Measurements from ENCODE around the gene GPHN.

GPHN gene

GRCh38 chr14:66974397-66975025, 466.6 kb downstream of the GPHN start:
- DNase-seq = no peak
- Histone ChIP-seq H3K9me3 (ENCODE audit: control extremely low read depth in 1 of 5, control insufficient read depth in 4 of 5, insufficient read depth in 2 of 5, low read depth in 1 of 5, low read length in 4 of 5) (no peaks in the 10 kb centered on the region), H3K4me1 (ENCODE audit: control extremely low read depth in 1 of 4, control insufficient read depth in 4 of 4, insufficient read depth in 4 of 4, low read length in 3 of 4) (no peaks in the 10 kb centered on the region), H3K27me3 (replicated peaks in 2 of 5; ENCODE audit: control insufficient read depth in 4 of 5, insufficient read depth in 5 of 5, low read length in 4 of 5) (no peaks in the 10 kb centered on the region), H3K36me3 (ENCODE audit: control insufficient read depth in 4 of 4, insufficient read depth in 4 of 4, low read length in 3 of 4) (peaks cover 0 to 4% (median under 1%) of the 10 kb centered on the region in 4 experiments), H3K4me3 (ENCODE audit: control insufficient read depth in 1 of 7, extremely low read depth in 1 of 7, insufficient read depth in 4 of 7, low read depth in 2 of 7, low read length in 6 of 7) (no peak overlapping the region), H3K27ac (ENCODE audit: insufficient read depth in 1 of 2, low read depth in 1 of 2, low read length in 2 of 2, poor library complexity in 1 of 2, severe bottlenecking in 2 of 2) (no peak overlapping the region)
- ChIA-PET POLR2A (no interaction called here), CTCF (no interaction called here)

GRCh38 chr14:66975251-66975650, 467.3 kb downstream of the GPHN start:
- no peak overlapping the region for H3K4me3 ChIP-seq (ENCODE audit: control insufficient read depth in 1 of 7, extremely low read depth in 1 of 7, insufficient read depth in 4 of 7, low read depth in 2 of 7, low read length in 6 of 7)
- ChIA-PET CTCF (no interaction called here), POLR2A (no interaction called here)
- no peaks in the 10 kb centered on the region for H3K9me3 ChIP-seq (ENCODE audit: control extremely low read depth in 1 of 5, control insufficient read depth in 4 of 5, insufficient read depth in 2 of 5, low read depth in 1 of 5, low read length in 4 of 5)
- DNase-seq = no peak
- 100% methylated on average over 2 of the region's 2 CpGs for WGBS (ENCODE audit: insufficient coverage)
- H3K4me1 ChIP-seq (ENCODE audit: control extremely low read depth in 1 of 4, control insufficient read depth in 4 of 4, insufficient read depth in 4 of 4, low read length in 3 of 4) = no peaks in the 10 kb centered on the region
- H3K27me3 ChIP-seq (replicated peaks in 2 of 5; ENCODE audit: control insufficient read depth in 4 of 5, insufficient read depth in 5 of 5, low read length in 4 of 5) = no peaks in the 10 kb centered on the region
- H3K27ac ChIP-seq (ENCODE audit: insufficient read depth in 1 of 2, low read depth in 1 of 2, low read length in 2 of 2, poor library complexity in 1 of 2, severe bottlenecking in 2 of 2) = no peak overlapping the region
- H3K36me3 ChIP-seq (ENCODE audit: control insufficient read depth in 4 of 4, insufficient read depth in 4 of 4, low read length in 3 of 4) = peaks cover 0 to 4% (median under 1%) of the 10 kb centered on the region in 4 experiments

DNA sequence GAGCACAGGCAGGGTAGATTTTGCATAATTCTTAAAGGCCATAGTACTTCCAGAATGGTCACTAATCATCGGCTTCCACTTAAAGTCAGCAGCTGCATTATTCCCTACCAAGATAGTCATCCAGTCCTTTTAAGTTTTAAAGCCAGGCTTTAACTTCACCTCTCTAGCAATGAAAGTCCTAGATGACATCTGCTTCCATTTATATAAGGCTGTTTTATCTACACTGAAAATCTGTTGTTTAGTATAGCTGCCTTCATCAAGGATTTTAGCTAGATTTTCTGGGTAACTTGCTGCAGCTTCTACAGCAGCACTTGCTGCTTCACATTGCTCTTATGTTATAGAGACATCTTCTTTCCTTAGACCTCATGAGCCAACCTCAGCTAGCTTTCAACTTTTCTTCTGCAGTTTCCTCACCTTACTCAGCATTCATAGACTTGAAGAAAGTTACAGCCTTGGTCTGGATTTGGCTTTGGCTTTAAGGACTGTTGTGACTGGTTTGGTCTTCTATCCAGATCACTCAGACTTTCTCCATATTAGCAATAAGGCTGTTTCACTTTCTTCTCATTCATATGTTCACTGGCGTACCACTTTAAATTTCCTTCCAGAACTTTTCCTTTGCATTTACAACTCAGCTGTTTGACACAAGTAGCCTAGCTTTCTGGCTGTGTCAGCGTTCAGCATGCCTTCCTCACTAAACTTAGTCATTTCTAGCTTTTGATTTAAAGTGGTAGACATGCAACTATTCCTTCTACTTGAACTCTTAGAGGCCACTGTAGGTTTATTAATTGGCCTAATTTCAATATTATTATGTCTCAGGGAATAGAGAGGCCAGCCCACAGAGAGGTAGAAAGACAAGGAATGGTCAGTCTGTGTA, 471.4 kb downstream of the GPHN start:
- Histone ChIP-seq H3K36me3 (ENCODE audit: control insufficient read depth in 4 of 4, insufficient read depth in 4 of 4, low read length in 3 of 4) (no peaks in the 10 kb centered on the region), H3K9me3 (ENCODE audit: control extremely low read depth in 1 of 5, control insufficient read depth in 4 of 5, insufficient read depth in 2 of 5, low read depth in 1 of 5, low read length in 4 of 5) (no peaks in the 10 kb centered on the region), H3K27me3 (replicated peaks in 2 of 5; ENCODE audit: control insufficient read depth in 4 of 5, insufficient read depth in 5 of 5, low read length in 4 of 5) (no peaks in the 10 kb centered on the region), H3K4me1 (ENCODE audit: control extremely low read depth in 1 of 4, control insufficient read depth in 4 of 4, insufficient read depth in 4 of 4, low read length in 3 of 4) (no peaks in the 10 kb centered on the region), H3K4me3 (ENCODE audit: control insufficient read depth in 1 of 7, extremely low read depth in 1 of 7, insufficient read depth in 4 of 7, low read depth in 2 of 7, low read length in 6 of 7) (no peak overlapping the region), H3K27ac (ENCODE audit: insufficient read depth in 1 of 2, low read depth in 1 of 2, low read length in 2 of 2, poor library complexity in 1 of 2, severe bottlenecking in 2 of 2) (no peak overlapping the region)
- DNase-seq = no peak
- WGBS (ENCODE audit: insufficient coverage) = 100% methylated on average over 2 of the region's 3 CpGs
- ChIA-PET POLR2A (no interaction called here), CTCF (no interaction called here)

- Histone ChIP-seq H3K9me3 (ENCODE audit: control extremely low read depth in 1 of 5, control insufficient read depth in 4 of 5, insufficient read depth in 2 of 5, low read depth in 1 of 5, low read length in 4 of 5) (no peaks in the 10 kb centered on the region), H3K27ac (ENCODE audit: insufficient read depth in 1 of 2, low read depth in 1 of 2, low read length in 2 of 2, poor library complexity in 1 of 2, severe bottlenecking in 2 of 2) (no peak overlapping the region), H3K4me3 (ENCODE audit: control insufficient read depth in 1 of 7, extremely low read depth in 1 of 7, insufficient read depth in 4 of 7, low read depth in 2 of 7, low read length in 6 of 7) (no peak overlapping the region), H3K36me3 (ENCODE audit: control insufficient read depth in 4 of 4, insufficient read depth in 4 of 4, low read length in 3 of 4) (no peaks in the 10 kb centered on the region), H3K27me3 (replicated peaks in 2 of 5; ENCODE audit: control insufficient read depth in 4 of 5, insufficient read depth in 5 of 5, low read length in 4 of 5) (no peaks in the 10 kb centered on the region), H3K4me1 (ENCODE audit: control extremely low read depth in 1 of 4, control insufficient read depth in 4 of 4, insufficient read depth in 4 of 4, low read length in 3 of 4) (no peaks in the 10 kb centered on the region)
- ChIA-PET POLR2A (no interaction called here), CTCF (no interaction called here)
- no peak for DNase-seq
These were observed 474.3 kb downstream of the GPHN start for GRCh38 chr14:66982247-66982646.

DNA sequence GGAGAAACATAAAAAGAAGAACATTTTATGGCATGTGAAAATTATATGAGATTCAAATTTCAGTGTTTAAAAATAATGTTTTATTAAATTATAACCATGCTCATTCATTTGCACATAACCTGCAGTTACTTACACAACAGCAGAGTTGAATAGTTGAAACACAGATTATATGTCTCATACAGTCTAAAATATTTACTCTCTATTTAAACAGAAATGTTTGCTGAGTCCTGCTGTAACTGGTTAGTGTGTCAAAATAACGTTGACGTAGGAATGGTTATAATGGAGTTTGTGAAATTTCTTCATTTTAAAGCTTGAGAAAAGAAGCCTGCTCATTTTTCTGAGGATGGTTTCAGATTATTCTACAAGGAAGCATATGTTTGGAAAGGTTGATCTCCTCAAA, 484.8 kb downstream of the GPHN start:
- Histone ChIP-seq H3K27me3 (replicated peaks in 2 of 5; ENCODE audit: control insufficient read depth in 4 of 5, insufficient read depth in 5 of 5, low read length in 4 of 5) (no peaks in the 10 kb centered on the region), H3K4me1 (ENCODE audit: control extremely low read depth in 1 of 4, control insufficient read depth in 4 of 4, insufficient read depth in 4 of 4, low read length in 3 of 4) (no peaks in the 10 kb centered on the region), H3K9me3 (ENCODE audit: control extremely low read depth in 1 of 5, control insufficient read depth in 4 of 5, insufficient read depth in 2 of 5, low read depth in 1 of 5, low read length in 4 of 5) (peaks cover 0 to 2% (median 0%) of the 10 kb centered on the region in 5 experiments), H3K27ac (ENCODE audit: insufficient read depth in 1 of 2, low read depth in 1 of 2, low read length in 2 of 2, poor library complexity in 1 of 2, severe bottlenecking in 2 of 2) (no peak overlapping the region), H3K36me3 (ENCODE audit: control insufficient read depth in 4 of 4, insufficient read depth in 4 of 4, low read length in 3 of 4) (peaks cover 0 to 3% (median 0%) of the 10 kb centered on the region in 4 experiments), H3K4me3 (ENCODE audit: control insufficient read depth in 1 of 7, extremely low read depth in 1 of 7, insufficient read depth in 4 of 7, low read depth in 2 of 7, low read length in 6 of 7) (no peak overlapping the region)
- WGBS (ENCODE audit: insufficient coverage) = 100% methylated on average over 2 of the region's 2 CpGs
- ChIA-PET POLR2A (no interaction called here), CTCF (no interaction called here)
- DNase-seq = no peak

GRCh38 chr14:66993512-66993911, 485.6 kb downstream of the GPHN start:
- CTCF ChIA-PET = no interaction called here
- Histone ChIP-seq H3K36me3 (ENCODE audit: control insufficient read depth in 4 of 4, insufficient read depth in 4 of 4, low read length in 3 of 4) (peaks cover 0 to 3% (median 1%) of the 10 kb centered on the region in 4 experiments), H3K4me1 (ENCODE audit: control extremely low read depth in 1 of 4, control insufficient read depth in 4 of 4, insufficient read depth in 4 of 4, low read length in 3 of 4) (no peaks in the 10 kb centered on the region), H3K27me3 (replicated peaks in 2 of 5; ENCODE audit: control insufficient read depth in 4 of 5, insufficient read depth in 5 of 5, low read length in 4 of 5) (no peaks in the 10 kb centered on the region), H3K4me3 (ENCODE audit: control insufficient read depth in 1 of 7, extremely low read depth in 1 of 7, insufficient read depth in 4 of 7, low read depth in 2 of 7, low read length in 6 of 7) (no peak overlapping the region), H3K27ac (ENCODE audit: insufficient read depth in 1 of 2, low read depth in 1 of 2, low read length in 2 of 2, poor library complexity in 1 of 2, severe bottlenecking in 2 of 2) (no peak overlapping the region), H3K9me3 (ENCODE audit: control extremely low read depth in 1 of 5, control insufficient read depth in 4 of 5, insufficient read depth in 2 of 5, low read depth in 1 of 5, low read length in 4 of 5) (peaks cover 0 to 2% (median 0%) of the 10 kb centered on the region in 5 experiments)
- POLR2A ChIA-PET = no interaction called here
- no peak for DNase-seq
- WGBS (ENCODE audit: insufficient coverage) = no CpG with 5 or more reads among the region's 1 CpG

GRCh38 chr14:66998013-66998412, 490.1 kb downstream of the GPHN start:
- H3K4me3 ChIP-seq (ENCODE audit: control insufficient read depth in 1 of 7, extremely low read depth in 1 of 7, insufficient read depth in 4 of 7, low read depth in 2 of 7, low read length in 6 of 7) = no peak overlapping the region
- POLR2A ChIA-PET = no interaction called here
- H3K27me3 ChIP-seq (replicated peaks in 2 of 5; ENCODE audit: control insufficient read depth in 4 of 5, insufficient read depth in 5 of 5, low read length in 4 of 5) = no peaks in the 10 kb centered on the region
- no peak overlapping the region for H3K27ac ChIP-seq (ENCODE audit: insufficient read depth in 1 of 2, low read depth in 1 of 2, low read length in 2 of 2, poor library complexity in 1 of 2, severe bottlenecking in 2 of 2)
- no peaks in the 10 kb centered on the region for H3K9me3 ChIP-seq (ENCODE audit: control extremely low read depth in 1 of 5, control insufficient read depth in 4 of 5, insufficient read depth in 2 of 5, low read depth in 1 of 5, low read length in 4 of 5)
- H3K36me3 ChIP-seq (ENCODE audit: control insufficient read depth in 4 of 4, insufficient read depth in 4 of 4, low read length in 3 of 4) = peaks cover 0 to 3% (median 1%) of the 10 kb centered on the region in 4 experiments
- peaks cover 0 to 7% (median 0%) of the 10 kb centered on the region in 4 experiments for H3K4me1 ChIP-seq (ENCODE audit: control extremely low read depth in 1 of 4, control insufficient read depth in 4 of 4, insufficient read depth in 4 of 4, low read length in 3 of 4)
- WGBS (ENCODE audit: insufficient coverage) = 100% methylated on average over 1 of the region's 3 CpGs
- no peak for DNase-seq
- CTCF ChIA-PET = no interaction called here
